ENCODE data around the gene COQ8A.

DNA sequence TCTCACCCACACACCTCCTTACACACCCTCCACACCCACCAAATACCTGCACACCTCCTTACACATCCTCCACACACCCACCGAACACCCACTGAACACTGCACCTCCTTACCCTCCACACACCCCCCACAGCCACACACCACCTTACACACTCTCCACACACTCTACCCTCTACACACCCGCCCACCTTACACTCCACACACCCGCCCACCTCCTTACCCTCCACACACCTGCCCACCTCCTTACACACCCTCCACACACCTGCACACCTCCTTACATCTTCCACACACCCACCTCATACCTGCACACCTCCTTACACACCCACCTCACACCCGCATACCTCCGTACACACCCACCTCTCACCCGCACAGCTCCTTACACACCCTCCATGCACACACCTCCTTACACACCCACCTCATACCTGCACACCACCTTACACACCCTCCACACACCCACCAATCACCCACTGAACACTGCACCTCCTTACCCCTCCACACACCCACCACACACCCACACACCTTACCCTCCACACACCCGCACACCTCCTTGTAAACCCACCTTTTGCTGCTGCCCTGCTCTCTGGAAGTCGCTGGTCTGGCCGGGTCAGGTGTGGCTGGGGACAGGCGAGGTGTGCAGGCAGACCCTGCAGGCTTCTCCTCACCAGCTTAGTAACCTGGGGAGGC lies 38.5 kb downstream of the COQ8A start:
- TF ChIP-seq OSR1 (CRISPR knock-in tag; IDR thresholded peaks at IDR 0.05) (no peak), RARB (CRISPR knock-in tag; IDR thresholded peaks at IDR 0.05) (no peak), TCF4 (CRISPR knock-in tag; IDR thresholded peaks at IDR 0.05; ENCODE audit: borderline replicate concordance) (no peak), ESRRG (CRISPR knock-in tag; IDR thresholded peaks at IDR 0.05) (no peak), ARNTL (CRISPR knock-in tag; IDR thresholded peaks at IDR 0.05; ENCODE audit: borderline replicate concordance, low read depth) (no peak)
- TF ChIP-seq, protein P1, sequence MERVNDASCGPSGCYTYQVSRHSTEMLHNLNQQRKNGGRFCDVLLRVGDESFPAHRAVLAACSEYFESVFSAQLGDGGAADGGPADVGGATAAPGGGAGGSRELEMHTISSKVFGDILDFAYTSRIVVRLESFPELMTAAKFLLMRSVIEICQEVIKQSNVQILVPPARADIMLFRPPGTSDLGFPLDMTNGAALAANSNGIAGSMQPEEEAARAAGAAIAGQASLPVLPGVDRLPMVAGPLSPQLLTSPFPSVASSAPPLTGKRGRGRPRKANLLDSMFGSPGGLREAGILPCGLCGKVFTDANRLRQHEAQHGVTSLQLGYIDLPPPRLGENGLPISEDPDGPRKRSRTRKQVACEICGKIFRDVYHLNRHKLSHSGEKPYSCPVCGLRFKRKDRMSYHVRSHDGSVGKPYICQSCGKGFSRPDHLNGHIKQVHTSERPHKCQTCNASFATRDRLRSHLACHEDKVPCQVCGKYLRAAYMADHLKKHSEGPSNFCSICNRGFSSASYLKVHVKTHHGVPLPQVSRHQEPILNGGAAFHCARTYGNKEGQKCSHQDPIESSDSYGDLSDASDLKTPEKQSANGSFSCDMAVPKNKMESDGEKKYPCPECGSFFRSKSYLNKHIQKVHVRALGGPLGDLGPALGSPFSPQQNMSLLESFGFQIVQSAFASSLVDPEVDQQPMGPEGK (CRISPR knock-in tag; IDR thresholded peaks at IDR 0.05; ENCODE audit: borderline replicate concordance): no peak
- TF ChIP-seq, protein P2, sequence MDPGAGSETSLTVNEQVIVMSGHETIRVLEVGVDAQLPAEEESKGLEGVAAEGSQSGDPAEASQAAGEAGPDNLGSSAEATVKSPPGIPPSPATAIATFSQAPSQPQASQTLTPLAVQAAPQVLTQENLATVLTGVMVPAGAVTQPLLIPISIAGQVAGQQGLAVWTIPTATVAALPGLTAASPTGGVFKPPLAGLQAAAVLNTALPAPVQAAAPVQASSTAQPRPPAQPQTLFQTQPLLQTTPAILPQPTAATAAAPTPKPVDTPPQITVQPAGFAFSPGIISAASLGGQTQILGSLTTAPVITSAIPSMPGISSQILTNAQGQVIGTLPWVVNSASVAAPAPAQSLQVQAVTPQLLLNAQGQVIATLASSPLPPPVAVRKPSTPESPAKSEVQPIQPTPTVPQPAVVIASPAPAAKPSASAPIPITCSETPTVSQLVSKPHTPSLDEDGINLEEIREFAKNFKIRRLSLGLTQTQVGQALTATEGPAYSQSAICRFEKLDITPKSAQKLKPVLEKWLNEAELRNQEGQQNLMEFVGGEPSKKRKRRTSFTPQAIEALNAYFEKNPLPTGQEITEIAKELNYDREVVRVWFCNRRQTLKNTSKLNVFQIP (CRISPR knock-in tag; IDR thresholded peaks at IDR 0.05; ENCODE audit: borderline replicate concordance, low read depth): no peak

Measured in SK-N-SH treated with all-trans-retinoic acid at 6 μM for 48 hours (cell line).